Gastrocnemius medialis (tissue), 4 donors: ENCODE results near the gene PIGBOS1. TPM values are rescaled to one million over a fixed set of nuclear protein-coding genes. Genes with fewer than 3 reads are reported as not detected.

Experiments used
- ATAC-seq, 2 donors: fragments of 150-250 bp; one replicate each; pipeline ENCODE4 v1.9.1; 2016
- DNase-seq, 2 donors: peaks; one replicate each; pipeline ENCODE4 v3.0.0-alpha.2; 2019
- H3K27ac ChIP-seq, 4 donors: fragments of 200-600 bp; sonication (generic); 1 replicate in 1 of 4; 2 replicates in 3 of 4; pipeline ENCODE4 v1.5.1; 2016 to 2018; ENCODE audit warnings: mild to moderate bottlenecking in 2 of 4, moderate library complexity in 1 of 4
- H3K27me3 ChIP-seq, 3 donors: fragments of 200-600 bp; sonication (generic) in 2 of 3; 1 replicate in 1 of 3; 2 replicates in 2 of 3; pipeline versions ENCODE4 v1.5.1 to v1.6.0; 2016 to 2019; ENCODE audit warnings: mild to moderate bottlenecking in 1 of 3, moderate library complexity in 1 of 3
- H3K36me3 ChIP-seq, 2 donors: fragments of 200-600 bp; sonication (generic) in 1 of 2; one replicate each; pipeline ENCODE4 v1.5.1; 2017 to 2018
- H3K4me1 ChIP-seq, 2 donors: fragments of 200-600 bp; sonication (generic) in 1 of 2; one replicate each; pipeline ENCODE4 v1.5.1; 2016 to 2017; ENCODE audit warnings: mild to moderate bottlenecking in 2 of 2
- H3K4me3 ChIP-seq, 4 donors: fragments of 200-600 bp; sonication (generic) in 3 of 4; 1 replicate in 1 of 4; 2 replicates in 3 of 4; pipeline ENCODE4 v1.5.1; 2016 to 2019; ENCODE audit warnings: mild to moderate bottlenecking in 2 of 4
- H3K9me3 ChIP-seq, 3 donors: fragments of 200-600 bp; sonication (generic) in 2 of 3; 1 replicate in 1 of 3; 2 replicates in 2 of 3; pipeline ENCODE4 v1.5.1; 2016 to 2019
- CTCF ChIP-seq, 5 experiments: fragments of 450-650 bp in 3 of 5; fragments of 200-600 bp in 2 of 5; sonication (generic) in 2 of 5; IDR thresholded peaks in 4 of 5; conservative IDR thresholded peaks in 1 of 5; 1 replicate in 4 of 5; 2 replicates in 1 of 5; pipeline ENCODE4 v1.5.1; 2016 to 2019; ENCODE audit warnings: antibody characterized with exemption in 5 of 5, mild to moderate bottlenecking in 3 of 5, moderate library complexity in 3 of 5
- POLR2A ChIP-seq, 2 donors: fragments of 450-650 bp; IDR thresholded peaks; one replicate each; pipeline ENCODE4 v1.6.1; 2017; ENCODE audit warnings: antibody characterized with exemption in 2 of 2, mild to moderate bottlenecking in 2 of 2, moderate library complexity in 2 of 2
- in situ Hi-C, 4 donors: fragments of 200-750 bp; cut with MboI; loops; one replicate each; pipeline versions ENCODE4 v1.15.0 to v1.8.0; 2017; ENCODE audit warnings: low sequenced_read_pairs in 4 of 4
- intact Hi-C: fragments of 100-400 bp; cut with DNase I; formaldehyde crosslinking; loops from one replicate; pipeline ENCODE4 v1.15.1; 2023; ENCODE audit warnings: low total_unique reads
- total RNA-seq, 4 donors: library from RNA; depleted of rRNA; stranded (reverse); fragments of >200 nt; gene quantifications; one replicate each; pipeline versions ENCODE4 v1.1.0 to v1.2.3, GENCODE V29; 2016

PIGBOS1 gene
- total RNA-seq, 4 donors from 2014 or later, result 5.7 to 11.8 (median 9.7) TPM

GRCh38 chr15:55279746-55280351, 39.1 kb downstream of the PIGBOS1 start:
- DNase-seq (no peak), ATAC-seq (no peak)
- Histone ChIP-seq H3K27ac (no peak overlapping the region), H3K4me1 (no peaks in the 10 kb centered on the region), H3K36me3 (no peaks in the 10 kb centered on the region), H3K4me3 (no peak overlapping the region), H3K27me3 (no peaks in the 10 kb centered on the region), H3K9me3 (no peaks in the 10 kb centered on the region)
- TF ChIP-seq CTCF (IDR thresholded peaks at IDR 0.05 in 4 of 5, conservative IDR thresholded peaks at IDR 0.05 in 1 of 5), result no peak
- no peak for TF ChIP-seq POLR2A (IDR thresholded peaks at IDR 0.05)
- intact Hi-C loops, result no loop called here
- in situ Hi-C loops, result no loop called here

- H3K36me3 ChIP-seq, result no peaks in the 10 kb centered on the region
- H3K27ac ChIP-seq, result no peak overlapping the region
- ATAC-seq (no peak), DNase-seq (no peak)
- no peaks in the 10 kb centered on the region for H3K4me1 ChIP-seq
- no peaks in the 10 kb centered on the region for H3K27me3 ChIP-seq
- intact Hi-C loops (no loop called here), in situ Hi-C loops (no loop called here)
- TF ChIP-seq CTCF (IDR thresholded peaks at IDR 0.05 in 4 of 5, conservative IDR thresholded peaks at IDR 0.05 in 1 of 5) (no peak), POLR2A (IDR thresholded peaks at IDR 0.05) (no peak)
- H3K9me3 ChIP-seq, result no peaks in the 10 kb centered on the region
- H3K4me3 ChIP-seq, result no peak overlapping the region
These were observed 39.7 kb downstream of the PIGBOS1 start for GRCh38 chr15:55279100-55279745.

DNA sequence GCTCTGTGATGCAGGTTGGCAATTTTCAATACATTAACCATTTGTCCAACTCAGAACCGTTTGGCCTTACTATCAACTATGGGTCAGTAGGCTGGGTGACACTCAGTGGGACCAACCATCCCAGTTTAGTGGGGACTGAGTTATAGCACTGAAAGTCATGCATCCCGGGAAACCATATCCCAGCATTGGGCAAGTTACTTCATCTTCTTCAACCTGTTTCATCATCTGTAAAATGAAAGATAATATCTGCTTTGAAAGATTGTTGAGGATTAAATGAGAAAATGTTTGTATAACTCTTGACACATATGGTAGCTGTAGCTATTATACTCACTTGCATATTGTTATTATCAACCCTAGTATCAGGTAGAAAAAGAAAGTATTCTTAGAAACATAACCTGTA, 41.2 kb downstream of the PIGBOS1 start:
- Histone ChIP-seq H3K27me3 (no peaks in the 10 kb centered on the region), H3K36me3 (no peaks in the 10 kb centered on the region), H3K9me3 (no peaks in the 10 kb centered on the region), H3K4me1 (no peaks in the 10 kb centered on the region), H3K4me3 (no peak overlapping the region), H3K27ac (no peak overlapping the region)
- TF ChIP-seq CTCF (IDR thresholded peaks at IDR 0.05 in 4 of 5, conservative IDR thresholded peaks at IDR 0.05 in 1 of 5), result no peak
- no peak for TF ChIP-seq POLR2A (IDR thresholded peaks at IDR 0.05)
- in situ Hi-C loops, result no loop called here
- intact Hi-C loops, result no loop called here
- DNase-seq (no peak), ATAC-seq (no peak)

GRCh38 chr15:55277116-55277564, 41.8 kb downstream of the PIGBOS1 start:
- no peak for ATAC-seq
- no peak overlapping the region for H3K27ac ChIP-seq
- no peaks in the 10 kb centered on the region for H3K4me1 ChIP-seq
- no peaks in the 10 kb centered on the region for H3K9me3 ChIP-seq
- in situ Hi-C loops (no loop called here), intact Hi-C loops (no loop called here)
- no peak for DNase-seq
- no peak for TF ChIP-seq CTCF (IDR thresholded peaks at IDR 0.05 in 4 of 5, conservative IDR thresholded peaks at IDR 0.05 in 1 of 5)
- no peak for TF ChIP-seq POLR2A (IDR thresholded peaks at IDR 0.05)
- H3K36me3 ChIP-seq, result no peaks in the 10 kb centered on the region
- H3K4me3 ChIP-seq, result no peak overlapping the region
- no peaks in the 10 kb centered on the region for H3K27me3 ChIP-seq
